ENCODE results near the gene MEIS2. TPM values are rescaled to one million over a fixed set of nuclear protein-coding genes. Genes with fewer than 3 reads are reported as not detected.

The MEIS2 gene
- total and polyA plus RNA-seq, 12 donors: 36.2 to 139 (median 74.8) TPM

DNA sequence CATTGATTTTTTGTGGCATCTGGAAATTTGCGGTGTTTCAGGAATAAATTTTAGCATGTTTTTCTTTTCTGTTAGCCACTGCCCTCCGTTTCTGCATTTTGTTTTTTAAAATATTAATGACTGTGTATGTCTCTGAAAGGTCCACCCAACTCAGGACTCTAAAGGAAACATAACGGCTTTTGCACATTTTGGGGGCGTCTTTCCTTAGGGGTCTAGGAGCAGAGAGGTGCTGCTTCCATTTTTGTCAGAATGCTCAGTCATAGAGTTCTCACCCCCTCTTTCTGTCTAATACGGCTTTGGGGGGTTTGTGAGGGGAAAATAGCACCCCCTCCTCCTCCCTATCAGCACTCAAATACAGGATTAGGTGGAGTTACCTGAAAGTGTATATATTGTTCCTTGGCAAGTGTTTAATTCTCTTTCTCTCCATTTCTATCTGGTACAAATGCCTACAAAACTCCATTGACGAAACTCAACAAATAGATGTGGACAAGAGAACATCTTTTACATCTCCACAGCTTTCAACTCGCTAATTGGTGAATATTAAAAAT, 219.4 kb downstream of the MEIS2 start:
- DNase-seq: no peak
- Histone ChIP-seq H3K27me3 (peaks cover 25% of the 10 kb centered on the region), H3K27ac (no peak overlapping the region), H3K4me3 (no peak overlapping the region), H3K9me3 (replicated peaks in 1 of 3) (no peaks in the 10 kb centered on the region), H3K36me3 (replicated peaks in 1 of 2) (no peaks in the 10 kb centered on the region), H3K4me1 (replicated peaks in 1 of 2) (no peaks in the 10 kb centered on the region)
- no peak for TF ChIP-seq POLR2A (IDR thresholded peaks at IDR 0.05)
- TF ChIP-seq, protein P1, sequence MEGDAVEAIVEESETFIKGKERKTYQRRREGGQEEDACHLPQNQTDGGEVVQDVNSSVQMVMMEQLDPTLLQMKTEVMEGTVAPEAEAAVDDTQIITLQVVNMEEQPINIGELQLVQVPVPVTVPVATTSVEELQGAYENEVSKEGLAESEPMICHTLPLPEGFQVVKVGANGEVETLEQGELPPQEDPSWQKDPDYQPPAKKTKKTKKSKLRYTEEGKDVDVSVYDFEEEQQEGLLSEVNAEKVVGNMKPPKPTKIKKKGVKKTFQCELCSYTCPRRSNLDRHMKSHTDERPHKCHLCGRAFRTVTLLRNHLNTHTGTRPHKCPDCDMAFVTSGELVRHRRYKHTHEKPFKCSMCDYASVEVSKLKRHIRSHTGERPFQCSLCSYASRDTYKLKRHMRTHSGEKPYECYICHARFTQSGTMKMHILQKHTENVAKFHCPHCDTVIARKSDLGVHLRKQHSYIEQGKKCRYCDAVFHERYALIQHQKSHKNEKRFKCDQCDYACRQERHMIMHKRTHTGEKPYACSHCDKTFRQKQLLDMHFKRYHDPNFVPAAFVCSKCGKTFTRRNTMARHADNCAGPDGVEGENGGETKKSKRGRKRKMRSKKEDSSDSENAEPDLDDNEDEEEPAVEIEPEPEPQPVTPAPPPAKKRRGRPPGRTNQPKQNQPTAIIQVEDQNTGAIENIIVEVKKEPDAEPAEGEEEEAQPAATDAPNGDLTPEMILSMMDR (IDR thresholded peaks at IDR 0.05): no peak
- 73 to 81% (median 75%) methylated on average over 7 of the region's 7 CpGs for WGBS, 4 donors
- intact Hi-C loops (cut with DNase I): loop anchor here (5.0 to 10.0 kb wide), 6 partner anchors 214 to 1004 kb away; partner anchors contain the start of gene MEIS2 (in 1 of the 2)

DNA sequence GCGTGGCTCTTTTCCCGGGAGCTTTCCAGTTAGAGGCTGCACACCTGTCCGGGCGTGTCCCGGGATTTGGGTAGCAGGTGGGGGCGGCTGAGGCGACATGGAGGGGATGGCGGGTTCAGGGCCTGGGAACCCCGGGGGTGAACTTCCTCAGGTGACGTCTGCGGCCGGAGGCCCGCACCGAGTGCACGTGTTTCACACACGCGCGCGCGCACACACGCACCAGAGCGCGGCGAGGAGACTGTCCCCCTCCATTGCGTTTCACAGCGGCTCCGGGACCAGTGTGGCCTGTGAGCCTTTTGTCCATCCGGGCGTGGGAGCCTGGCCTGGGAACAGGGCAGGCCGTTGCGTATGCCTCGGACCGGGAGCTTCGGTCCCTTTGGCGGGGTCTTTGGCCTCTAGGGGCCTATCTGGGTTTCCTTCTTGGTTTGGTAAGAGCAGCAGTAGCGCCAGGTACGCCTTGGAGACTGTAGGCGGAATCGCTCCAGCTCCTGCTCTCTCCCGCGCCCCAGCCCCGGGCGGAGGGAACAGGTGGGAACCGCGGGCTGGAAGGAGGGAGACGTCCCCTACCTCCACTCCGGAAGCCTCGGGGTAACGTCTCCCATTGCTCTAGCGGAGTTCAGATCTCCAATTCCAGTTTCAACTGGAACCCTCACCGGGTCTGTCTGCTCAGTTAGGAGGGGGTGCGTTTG, 220.0 kb downstream of the MEIS2 start:
- no peaks in the 10 kb centered on the region for H3K36me3 ChIP-seq (replicated peaks in 1 of 2)
- peaks cover 25% of the 10 kb centered on the region for H3K27me3 ChIP-seq
- intact Hi-C loops (cut with DNase I): loop anchor here (5.0 to 10.0 kb wide), 6 partner anchors 214 to 1004 kb away; partner anchors contain the start of gene MEIS2 (in 1 of the 2)
- DNase-seq: no peak
- TF ChIP-seq POLR2A (IDR thresholded peaks at IDR 0.05): no peak
- TF ChIP-seq, protein P1 (IDR thresholded peaks at IDR 0.05): no peak
- WGBS, 4 donors: 41 to 55% (median 51%) methylated on average over 28 to 52 of the region's 52 CpGs
- no peak overlapping the region for H3K4me3 ChIP-seq
- no peak overlapping the region for H3K27ac ChIP-seq
- no peaks in the 10 kb centered on the region for H3K4me1 ChIP-seq (replicated peaks in 1 of 2)
- no peaks in the 10 kb centered on the region for H3K9me3 ChIP-seq (replicated peaks in 1 of 3)

DNA sequence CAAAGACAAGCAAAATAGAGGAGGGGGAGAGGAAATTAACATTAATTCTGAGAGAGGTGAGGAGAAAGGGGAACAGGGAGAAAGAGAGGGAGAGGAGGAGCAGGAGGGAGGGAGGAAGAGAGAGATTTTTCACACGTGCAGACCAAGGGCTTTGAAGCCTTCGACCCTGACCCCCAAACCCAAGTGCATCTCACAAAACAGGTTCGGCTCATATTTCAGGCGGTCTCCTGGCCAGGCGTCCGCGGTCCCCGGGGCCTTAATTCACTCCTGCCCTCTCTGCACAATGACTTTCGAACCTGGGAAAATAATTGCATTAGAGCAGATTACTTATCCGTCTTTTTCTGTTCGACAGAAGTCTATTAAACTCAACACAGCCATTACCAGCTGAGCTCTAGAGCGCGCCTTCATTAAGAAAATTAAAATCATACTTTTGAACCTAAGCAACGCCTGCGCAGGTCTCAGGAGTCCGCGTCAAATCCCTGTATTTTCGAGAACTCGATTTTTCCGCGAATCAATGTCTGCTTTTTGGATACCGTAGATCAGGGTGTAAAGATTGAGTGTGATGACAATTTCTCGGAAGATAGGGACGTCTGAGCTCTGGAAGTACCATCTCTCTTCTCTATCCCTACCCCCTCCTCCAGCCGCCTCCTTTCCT, 220.7 kb downstream of the MEIS2 start:
- peaks cover 25% of the 10 kb centered on the region for H3K27me3 ChIP-seq
- no peaks in the 10 kb centered on the region for H3K9me3 ChIP-seq (replicated peaks in 1 of 3)
- intact Hi-C loops (cut with DNase I): loop anchor here (5.0 to 10.0 kb wide), 6 partner anchors 215 to 1005 kb away; partner anchors contain the start of gene MEIS2 (in 1 of the 2)
- no peak overlapping the region for H3K4me3 ChIP-seq
- DNase-seq: no peak
- no peaks in the 10 kb centered on the region for H3K4me1 ChIP-seq (replicated peaks in 1 of 2)
- 62 to 75% (median 64%) methylated on average over 24 to 25 of the region's 25 CpGs for WGBS, 4 donors
- H3K36me3 ChIP-seq (replicated peaks in 1 of 2): no peaks in the 10 kb centered on the region
- TF ChIP-seq, protein P1 (IDR thresholded peaks at IDR 0.05): no peak
- no peak for TF ChIP-seq POLR2A (IDR thresholded peaks at IDR 0.05)
- H3K27ac ChIP-seq: no peak overlapping the region

DNA sequence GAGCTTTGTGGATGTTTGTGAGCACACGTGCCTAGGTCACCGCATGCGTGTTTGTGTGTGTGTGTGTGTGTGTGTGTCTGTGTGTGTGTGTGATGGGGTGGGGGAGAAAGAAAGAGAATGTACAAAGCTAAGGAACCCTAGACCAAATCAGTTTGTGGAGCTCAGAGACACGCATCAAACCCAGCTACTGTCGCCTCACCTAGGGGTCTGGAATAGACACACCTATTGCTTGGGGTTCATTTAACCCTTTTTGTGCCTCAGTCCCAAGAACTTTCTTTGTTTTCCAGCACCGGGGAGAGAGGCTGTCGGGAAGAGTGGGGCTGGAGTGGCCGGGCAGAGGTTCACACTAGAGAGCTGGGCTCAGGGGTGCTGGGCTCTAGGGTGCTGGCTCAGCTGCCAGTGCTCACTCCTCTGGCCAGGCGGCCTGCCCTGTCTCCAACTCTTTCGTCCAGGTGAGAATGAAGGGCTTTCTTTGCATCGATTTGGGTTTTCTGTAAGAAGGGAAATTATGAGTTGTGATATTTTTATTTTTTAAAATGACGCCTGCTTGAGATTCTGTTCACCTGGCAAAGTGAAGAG, 221.6 kb downstream of the MEIS2 start:
- 61 to 72% (median 70%) methylated on average over 9 to 12 of the region's 12 CpGs for WGBS, 4 donors
- Histone ChIP-seq H3K4me3 (no peak overlapping the region), H3K27me3 (peaks cover 25% of the 10 kb centered on the region), H3K27ac (no peak overlapping the region), H3K9me3 (replicated peaks in 1 of 3) (no peaks in the 10 kb centered on the region), H3K36me3 (replicated peaks in 1 of 2) (no peaks in the 10 kb centered on the region), H3K4me1 (replicated peaks in 1 of 2) (no peaks in the 10 kb centered on the region)
- TF ChIP-seq, protein P1 (IDR thresholded peaks at IDR 0.05): no peak
- TF ChIP-seq POLR2A (IDR thresholded peaks at IDR 0.05): no peak
- intact Hi-C loops (cut with DNase I): no loop called here
- no peak for DNase-seq

Data from adrenal gland (tissue), 12 donors.